Astrocyte of the cerebellum (primary cell): ENCODE measurements around the gene CEP97.

Experiments
- DNase-seq: peaks from one replicate; pipeline ENCODE4 v3.0.0-alpha.2; 2011; ENCODE audit warnings: low read depth
- H3K4me3 ChIP-seq: 2 replicates; pipeline ENCODE4 v1.5.1; 2011; ENCODE audit warnings: mild to moderate bottlenecking, low read depth, low read length, moderate library complexity
- CTCF ChIP-seq: IDR thresholded peaks from 2 replicates; pipeline ENCODE4 v1.5.1; 2012; ENCODE audit warnings: low read length, low read depth, moderate library complexity, mild to moderate bottlenecking; ENCODE audit errors: missing control alignments
- in situ Hi-C: cut with HindIII; loops from 2 replicates; pipeline ENCODE4 v1.10.0; 2017; ENCODE audit warnings: low sequenced_read_pairs

Gene CEP97

GRCh38 chr3:101802179-101802578 lies 77.8 kb downstream of the CEP97 start:
- H3K4me3 ChIP-seq: no peak overlapping the region
- no peak for DNase-seq
- in situ Hi-C loops: loop anchor here (10.0 kb wide), 1 partner anchor 733 kb away; no protein-coding TSS in a partner anchor
- no peak for TF ChIP-seq CTCF

GRCh38 chr3:101803173-101803782 lies 78.9 kb downstream of the CEP97 start:
- peak; percentile 67 for DNase-seq
- no peak overlapping the region for H3K4me3 ChIP-seq
- in situ Hi-C loops: loop anchor here (10.0 kb wide), 1 partner anchor 732 kb away; no protein-coding TSS in a partner anchor
- TF ChIP-seq CTCF: peak; percentile 84

GRCh38 chr3:101803939-101804338 lies 79.5 kb downstream of the CEP97 start:
- DNase-seq: no peak
- no peak overlapping the region for H3K4me3 ChIP-seq
- in situ Hi-C loops: loop anchor here (10.0 kb wide), 1 partner anchor 731 kb away; no protein-coding TSS in a partner anchor
- TF ChIP-seq CTCF: no peak

GRCh38 chr3:101806491-101806890 lies 82.1 kb downstream of the CEP97 start:
- H3K4me3 ChIP-seq: no peak overlapping the region
- in situ Hi-C loops: loop anchor here (10.0 kb wide), 1 partner anchor 728 kb away; no protein-coding TSS in a partner anchor
- no peak for TF ChIP-seq CTCF
- no peak for DNase-seq

GRCh38 chr3:101807888-101808287 lies 83.5 kb downstream of the CEP97 start:
- TF ChIP-seq CTCF: no peak
- in situ Hi-C loops: loop anchor here (10.0 kb wide), 1 partner anchor 727 kb away; no protein-coding TSS in a partner anchor
- no peak overlapping the region for H3K4me3 ChIP-seq
- no peak for DNase-seq

- peak; percentile 59 for TF ChIP-seq CTCF
- in situ Hi-C loops: loop anchor here (5.0 to 10.0 kb wide), 2 partner anchors 428 to 725 kb away; no protein-coding TSS in a partner anchor
- H3K4me3 ChIP-seq: no peak overlapping the region
- DNase-seq: peak; percentile 18
Observed at GRCh38 chr3:101809178-101810021, 85.0 kb downstream of the CEP97 start.
